ENCODE measurements around the gene DMRT1.
A peak's percentile ranks its signal among the peaks of the same experiment; 100 is the strongest.

Gene DMRT1

GRCh38 chr9:974996-975739 lies 133.7 kb downstream of the DMRT1 start:
- Mint-ChIP-seq H3K4me3 (no peak overlapping the region), H3K4me1 (peaks cover 9% of the 10 kb centered on the region), H3K27me3 (peaks cover 100% of the 10 kb centered on the region), H3K36me3 (no peaks in the 10 kb centered on the region), H3K27ac (peak overlapping the region; percentile 53), H3K9me3 (no peaks in the 10 kb centered on the region)
- no peak for DNase-seq
- CTCF ChIA-PET = no interaction called here

GRCh38 chr9:975740-976257 lies 134.3 kb downstream of the DMRT1 start:
- H3K27me3 Mint-ChIP-seq = peaks cover 98% of the 10 kb centered on the region
- CTCF ChIA-PET = interaction anchor here (1.1 kb wide), 1 partner anchor 29 kb away, joined by 3 read pairs; no protein-coding TSS in a partner anchor
- peak overlapping the region; percentile 68 for H3K27ac Mint-ChIP-seq
- H3K4me1 Mint-ChIP-seq = peaks cover 6% of the 10 kb centered on the region
- H3K36me3 Mint-ChIP-seq = no peaks in the 10 kb centered on the region
- peak overlapping the region; percentile 33 for H3K4me3 Mint-ChIP-seq
- no peaks in the 10 kb centered on the region for H3K9me3 Mint-ChIP-seq
- no peak for DNase-seq

- peaks cover 6% of the 10 kb centered on the region for H3K4me1 Mint-ChIP-seq
- H3K4me3 Mint-ChIP-seq = peak within 1 kb of the TSS; percentile 33
- H3K9me3 Mint-ChIP-seq = no peaks in the 10 kb centered on the region
- no peaks in the 10 kb centered on the region for H3K36me3 Mint-ChIP-seq
- H3K27ac Mint-ChIP-seq = peak within 1 kb of the TSS; percentile 68
- peaks cover 98% of the 10 kb centered on the region for H3K27me3 Mint-ChIP-seq
- no peak for DNase-seq
- CTCF ChIA-PET = interaction anchor here (0.8 to 1.1 kb wide), 2 partner anchors 28 to 71 kb away, joined by 3 to 4 read pairs; no protein-coding TSS in a partner anchor
These were observed 134.9 kb downstream of the DMRT1 start, which contains the start of gene DMRT3 for GRCh38 chr9:976258-976942. TSS of gene DMRT3 (plus strand) at chr9:976655. CDS start at chr9:977002, 347 bp downstream.

- CTCF ChIA-PET = interaction anchor here (0.8 to 1.9 kb wide), 5 partner anchors 27 to 74 kb away, joined by 3 to 6 read pairs (median 4); no protein-coding TSS in a partner anchor
- H3K36me3 Mint-ChIP-seq = no peaks in the 10 kb centered on the region
- peaks cover 6% of the 10 kb centered on the region for H3K4me1 Mint-ChIP-seq
- peaks cover 98% of the 10 kb centered on the region for H3K27me3 Mint-ChIP-seq
- no peak overlapping the region for H3K4me3 Mint-ChIP-seq
- H3K27ac Mint-ChIP-seq = peak overlapping the region; percentile 17
- no peaks in the 10 kb centered on the region for H3K9me3 Mint-ChIP-seq
- no peak for DNase-seq
These were observed 135.7 kb downstream of the DMRT1 start for GRCh38 chr9:976943-977837.

- no peak for DNase-seq
- CTCF ChIA-PET = interaction anchor here (0.8 to 1.9 kb wide), 6 partner anchors 29 to 88 kb away, joined by 3 to 6 read pairs (median 4); partner anchors contain the start of gene DMRT2
- Mint-ChIP-seq H3K27me3 (peaks cover 97% of the 10 kb centered on the region), H3K36me3 (no peaks in the 10 kb centered on the region), H3K4me1 (peaks cover 6% of the 10 kb centered on the region), H3K9me3 (no peaks in the 10 kb centered on the region), H3K4me3 (no peak overlapping the region), H3K27ac (peak overlapping the region; percentile 64)
These were observed 136.6 kb downstream of the DMRT1 start for GRCh38 chr9:977838-978830.

- no peaks in the 10 kb centered on the region for H3K9me3 Mint-ChIP-seq
- H3K27me3 Mint-ChIP-seq = peaks cover 85% of the 10 kb centered on the region
- H3K4me3 Mint-ChIP-seq = no peak overlapping the region
- no peaks in the 10 kb centered on the region for H3K36me3 Mint-ChIP-seq
- no peak for DNase-seq
- no peak overlapping the region for H3K27ac Mint-ChIP-seq
- CTCF ChIA-PET = interaction anchor here (0.9 to 1.9 kb wide), 2 partner anchors 17 to 21 kb away, joined by 5 to 6 read pairs; no protein-coding TSS in a partner anchor
- peaks cover 6% of the 10 kb centered on the region for H3K4me1 Mint-ChIP-seq
These were observed 138.5 kb downstream of the DMRT1 start for GRCh38 chr9:979983-980382.

- H3K36me3 Mint-ChIP-seq = no peaks in the 10 kb centered on the region
- CTCF ChIA-PET = interaction anchor here (0.9 to 1.9 kb wide), 2 partner anchors 16 to 20 kb away, joined by 5 to 6 read pairs; no protein-coding TSS in a partner anchor
- H3K4me1 Mint-ChIP-seq = peaks cover 5% of the 10 kb centered on the region
- H3K4me3 Mint-ChIP-seq = no peak overlapping the region
- peaks cover 79% of the 10 kb centered on the region for H3K27me3 Mint-ChIP-seq
- H3K9me3 Mint-ChIP-seq = no peaks in the 10 kb centered on the region
- no peak overlapping the region for H3K27ac Mint-ChIP-seq
- no peak for DNase-seq
These were observed 139.1 kb downstream of the DMRT1 start for GRCh38 chr9:980640-981039.

GRCh38 chr9:981491-981898 lies 140.0 kb downstream of the DMRT1 start:
- CTCF ChIA-PET = interaction anchor here (0.8 to 1.9 kb wide), 2 partner anchors 19 to 22 kb away, joined by 4 to 5 read pairs; no protein-coding TSS in a partner anchor
- DNase-seq = no peak

GRCh38 chr9:982394-983230 lies 141.1 kb downstream of the DMRT1 start:
- Mint-ChIP-seq H3K9me3 (no peaks in the 10 kb centered on the region), H3K27me3 (peaks cover 63% of the 10 kb centered on the region), H3K4me3 (no peak overlapping the region), H3K27ac (no peak overlapping the region), H3K4me1 (no peaks in the 10 kb centered on the region), H3K36me3 (no peaks in the 10 kb centered on the region)
- CTCF ChIA-PET = interaction anchor here (1.6 kb wide), 1 partner anchor 16 kb away, joined by 4 read pairs; no protein-coding TSS in a partner anchor
- DNase-seq = no peak

More at GRCh38 chr9:981491-981898, 140.0 kb downstream of the DMRT1 start:
- no peaks in the 10 kb centered on the region for H3K36me3 Mint-ChIP-seq
- H3K4me3 Mint-ChIP-seq = no peak overlapping the region
- H3K27ac Mint-ChIP-seq = no peak overlapping the region
- no peaks in the 10 kb centered on the region for H3K9me3 Mint-ChIP-seq
- peaks cover 73% of the 10 kb centered on the region for H3K27me3 Mint-ChIP-seq
- no peaks in the 10 kb centered on the region for H3K4me1 Mint-ChIP-seq

- Mint-ChIP-seq H3K9me3 (peaks cover 1% of the 10 kb centered on the region), H3K4me3 (no peak overlapping the region), H3K27ac (no peak overlapping the region), H3K4me1 (peaks cover 5% of the 10 kb centered on the region), H3K36me3 (no peaks in the 10 kb centered on the region), H3K27me3 (peaks cover 35% of the 10 kb centered on the region)
- CTCF ChIA-PET = interaction anchor here (0.9 to 3.2 kb wide), 3 partner anchors 10 to 15 kb away, joined by 3 to 13 read pairs (median 3); no protein-coding TSS in a partner anchor
- DNase-seq = peak; percentile 36
These were observed 152.5 kb downstream of the DMRT1 start for GRCh38 chr9:994005-994404.

GRCh38 chr9:995192-995591 lies 153.7 kb downstream of the DMRT1 start:
- DNase-seq = no peak
- peaks cover 5% of the 10 kb centered on the region for H3K4me1 Mint-ChIP-seq
- H3K27me3 Mint-ChIP-seq = peaks cover 27% of the 10 kb centered on the region
- CTCF ChIA-PET = interaction anchor here (0.9 to 3.2 kb wide), 4 partner anchors 9 to 100 kb away, joined by 3 to 13 read pairs (median 3); no protein-coding TSS in a partner anchor
- no peak overlapping the region for H3K27ac Mint-ChIP-seq
- peaks cover 2% of the 10 kb centered on the region for H3K9me3 Mint-ChIP-seq
- H3K4me3 Mint-ChIP-seq = no peak overlapping the region
- no peaks in the 10 kb centered on the region for H3K36me3 Mint-ChIP-seq

- no peak overlapping the region for H3K4me3 Mint-ChIP-seq
- peaks cover 22% of the 10 kb centered on the region for H3K27me3 Mint-ChIP-seq
- DNase-seq = no peak
- peaks cover 5% of the 10 kb centered on the region for H3K4me1 Mint-ChIP-seq
- CTCF ChIA-PET = interaction anchor here (1.4 to 3.2 kb wide), 2 partner anchors 8 to 101 kb away, joined by 3 to 13 read pairs; no protein-coding TSS in a partner anchor
- H3K27ac Mint-ChIP-seq = no peak overlapping the region
- H3K36me3 Mint-ChIP-seq = no peaks in the 10 kb centered on the region
- H3K9me3 Mint-ChIP-seq = peaks cover 2% of the 10 kb centered on the region
These were observed 154.3 kb downstream of the DMRT1 start for GRCh38 chr9:995781-996180.

All from activated naive CD4-positive, alpha-beta T cell treated with anti-CD3 and anti-CD28 coated beads, Interleukin-2, amount 10 ng/mL, durations not matched to agents 7 days and 5 days (primary cell).